T1000 (cell line): ENCODE measurements around the gene PPA1.
"Not testable (repeated sequence)": the region's sequence is repeated elsewhere in the genome, so short reads cannot be mapped to it uniquely, and the experiment has no call there.

ENCODE experiments used
- DNase-seq: peaks from one replicate; lab custom pipeline; 2025; ENCODE audit warnings: mixed read lengths; lab: John Stamatoyannopoulos, UW

The PPA1 gene

DNA sequence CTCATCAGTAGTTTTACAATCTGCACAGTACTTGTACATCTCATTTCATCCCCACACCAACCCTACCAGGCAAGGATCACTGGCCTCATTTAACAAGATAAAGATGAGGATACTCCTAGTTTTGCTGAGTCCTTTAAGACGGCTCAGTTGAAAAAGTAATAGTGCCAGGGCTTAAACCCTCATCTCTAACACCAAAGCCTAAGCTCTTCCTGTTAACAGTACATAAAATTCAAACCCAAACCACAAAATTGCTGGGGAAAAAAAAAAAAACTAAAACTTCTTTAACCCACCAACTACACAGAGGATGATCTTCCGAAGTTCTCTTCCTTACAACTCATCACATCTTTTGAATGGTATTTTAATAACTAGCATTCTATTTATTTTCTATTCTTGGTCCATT is 64.2 kb downstream of the PPA1 start:
- DNase-seq = no peak

DNA sequence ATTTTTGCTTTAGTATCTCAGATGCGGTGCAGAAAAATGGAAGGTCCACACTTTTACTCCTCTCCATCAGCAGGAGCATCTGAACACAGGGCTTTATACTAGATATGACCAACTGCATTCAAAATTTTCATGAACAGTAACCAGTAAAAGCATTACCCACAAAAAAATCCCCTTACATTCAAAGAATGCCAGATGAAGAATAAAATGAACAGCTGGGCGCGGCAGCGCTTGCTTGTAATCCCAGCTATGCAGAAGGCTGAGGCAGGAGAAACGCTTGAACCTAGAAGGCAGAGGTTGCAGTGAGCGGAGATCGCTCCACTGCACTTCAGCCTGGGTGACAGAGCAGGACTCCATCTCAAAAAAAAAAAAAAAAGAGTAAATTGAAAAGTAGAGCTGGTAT is 66.0 kb downstream of the PPA1 start:
- no peak for DNase-seq

DNA sequence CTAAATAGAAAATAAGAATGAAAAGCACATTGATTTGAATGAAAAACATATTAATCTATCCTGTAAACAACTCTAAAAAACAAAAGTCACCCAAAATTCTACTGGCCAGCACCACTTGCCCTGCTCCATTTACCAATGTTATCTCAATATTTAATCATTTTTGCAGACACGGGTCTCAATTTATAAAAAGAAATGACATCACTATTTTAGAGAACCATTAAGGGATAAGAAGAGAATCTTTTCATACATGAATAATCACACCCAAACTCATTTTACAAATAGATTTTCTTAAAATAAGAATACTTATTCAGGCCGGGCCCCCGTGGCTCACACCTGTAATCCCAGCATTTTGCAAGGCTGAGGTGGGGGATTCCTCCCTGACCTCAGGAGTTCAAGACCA is 66.8 kb downstream of the PPA1 start:
- DNase-seq = no peak

DNA sequence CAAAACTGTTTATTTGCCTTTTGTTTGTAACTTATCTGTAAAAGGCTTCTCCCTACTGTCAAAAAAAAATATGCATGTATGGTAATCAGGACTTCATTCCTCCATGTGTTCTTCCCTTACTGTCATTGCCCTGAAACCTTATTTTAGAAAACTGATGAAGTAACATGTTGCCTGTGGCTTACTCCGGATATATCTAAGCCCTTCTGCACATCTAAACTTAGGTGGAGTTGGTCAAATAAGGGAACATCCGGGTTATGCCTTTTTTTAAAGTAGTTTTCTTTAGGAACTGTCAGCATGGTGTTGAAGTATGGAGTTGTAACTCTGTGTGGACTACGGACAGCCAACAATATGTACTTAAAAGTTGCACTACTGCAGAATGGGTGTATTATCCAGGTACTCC is 69.1 kb downstream of the PPA1 start:
- no peak for DNase-seq

DNA sequence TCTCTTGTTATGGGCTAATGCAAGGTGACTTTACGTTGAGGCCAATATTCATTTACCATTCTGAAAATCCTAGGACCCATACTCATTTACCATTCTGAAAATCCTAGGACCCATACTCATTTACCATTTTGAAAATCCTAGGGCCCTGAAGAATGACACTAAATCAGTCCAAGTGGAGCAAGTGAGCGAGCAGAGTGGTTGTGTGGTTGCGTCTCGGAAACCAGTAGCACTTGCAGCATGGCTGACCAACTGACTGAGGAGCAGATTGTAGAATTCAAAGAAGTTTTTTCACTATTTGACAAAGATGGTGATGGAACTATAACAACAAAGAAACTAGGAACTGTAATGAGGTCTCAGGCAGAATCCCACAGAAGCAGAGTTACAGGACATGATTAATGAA is 69.8 kb downstream of the PPA1 start:
- DNase-seq = no peak

DNA sequence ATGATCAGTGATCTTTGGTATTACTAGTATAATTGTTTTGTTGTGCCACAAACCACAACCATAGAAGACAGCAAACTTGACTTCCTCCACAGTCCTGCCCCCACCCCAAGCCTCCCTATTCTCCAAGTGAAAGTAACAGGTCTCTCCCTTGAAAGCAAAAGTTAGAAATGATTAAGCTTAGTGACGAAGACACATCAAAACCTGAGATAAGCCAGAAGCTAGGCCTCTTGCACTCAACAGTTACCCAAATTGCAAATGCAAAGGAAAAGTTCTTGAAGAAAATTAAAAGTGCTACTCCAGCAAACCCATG is 70.4 kb downstream of the PPA1 start:
- DNase-seq = no peak

DNA sequence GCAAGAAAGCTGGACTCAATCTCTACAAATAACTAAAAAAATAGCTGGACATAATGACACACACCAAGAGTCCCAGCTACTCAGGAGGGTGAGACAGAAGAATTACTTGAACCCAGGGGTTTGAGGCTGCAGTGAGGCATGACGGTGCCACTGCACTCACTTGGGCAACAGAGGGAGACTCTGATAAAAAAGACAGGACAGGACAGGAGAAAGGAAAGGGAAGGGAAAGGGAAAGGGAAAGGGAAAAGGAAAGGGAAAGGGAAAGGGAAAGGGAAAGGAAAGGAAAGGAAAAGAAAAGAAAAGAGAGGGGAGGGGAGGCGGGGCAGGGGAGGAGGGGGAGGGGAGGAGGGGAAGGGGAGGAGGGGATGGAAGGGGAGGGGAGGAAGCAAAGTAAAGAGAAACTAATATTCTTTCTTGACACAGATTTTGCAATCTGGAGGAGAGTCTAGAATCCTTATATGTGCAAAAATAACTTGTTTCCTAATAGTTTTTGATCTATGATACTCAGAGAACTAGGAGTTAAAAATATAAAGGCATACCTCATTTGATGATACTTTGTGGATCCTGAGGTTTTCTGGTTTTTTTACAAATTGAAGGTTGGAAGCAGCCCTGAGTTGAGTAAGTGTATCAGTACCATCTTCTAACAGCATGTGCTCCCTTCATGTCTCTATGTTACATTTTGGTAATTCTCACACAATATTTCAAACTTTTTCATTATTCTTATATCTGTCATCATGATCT is 70.9 kb downstream of the PPA1 start:
- no peak for DNase-seq

DNA sequence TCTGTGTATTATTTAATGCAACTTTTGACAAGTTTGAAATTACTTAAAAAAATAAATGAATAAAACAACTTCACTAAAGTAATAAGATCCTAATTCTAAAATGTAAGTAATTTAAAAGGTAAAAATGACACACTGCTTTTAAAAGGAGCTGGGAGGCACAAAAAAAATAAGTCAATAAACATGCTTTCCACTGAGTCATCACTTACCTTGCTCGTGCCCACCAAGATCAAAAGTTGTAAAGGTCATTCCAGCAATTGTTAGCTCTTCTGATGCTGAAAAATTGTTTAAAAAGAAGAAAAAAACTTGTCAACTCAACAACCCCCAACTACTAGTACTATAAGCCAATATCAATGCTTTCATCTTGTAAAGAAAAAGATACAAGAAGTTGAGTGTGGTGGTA is 72.4 kb downstream of the PPA1 start:
- DNase-seq = no peak

DNA sequence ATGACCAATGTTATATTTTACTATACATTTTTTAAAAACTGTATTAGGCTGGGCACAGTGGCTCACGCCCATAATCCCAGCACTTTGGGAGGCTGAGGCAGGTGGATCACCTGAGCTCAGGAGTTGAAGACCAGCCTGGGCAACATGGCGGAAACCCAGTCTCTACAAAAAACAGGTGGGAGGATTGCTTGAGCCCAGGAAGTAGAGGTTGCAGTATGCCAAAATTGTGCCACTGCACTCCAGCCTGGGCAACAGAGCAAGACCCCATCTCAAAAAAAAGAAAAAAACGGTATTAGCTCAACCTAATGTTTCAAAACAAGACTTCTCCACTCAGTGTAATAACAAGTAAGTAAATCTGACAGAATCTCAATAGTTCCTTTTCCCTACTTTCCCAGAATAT is 73.9 kb downstream of the PPA1 start:
- DNase-seq = not testable (repeated sequence)

DNA sequence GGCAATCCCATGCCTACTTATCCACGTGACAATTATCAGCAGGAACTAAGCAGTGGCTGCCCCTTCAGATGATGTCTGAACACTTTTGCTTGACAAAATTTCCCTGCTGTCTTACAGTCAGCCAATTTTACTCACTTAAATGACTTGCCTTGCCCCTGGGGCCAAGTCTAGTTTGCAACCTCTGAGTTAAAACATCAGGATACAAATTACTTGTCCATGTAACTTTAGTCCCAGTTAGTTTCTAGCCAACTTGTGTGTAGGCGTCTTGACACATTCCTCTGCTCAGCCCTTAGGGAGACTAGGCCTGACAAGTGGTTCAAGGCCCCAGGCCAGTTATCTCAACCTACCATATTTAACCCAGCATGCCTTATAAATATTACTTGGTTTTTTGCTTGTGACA is 75.1 kb downstream of the PPA1 start:
- no peak for DNase-seq

DNA sequence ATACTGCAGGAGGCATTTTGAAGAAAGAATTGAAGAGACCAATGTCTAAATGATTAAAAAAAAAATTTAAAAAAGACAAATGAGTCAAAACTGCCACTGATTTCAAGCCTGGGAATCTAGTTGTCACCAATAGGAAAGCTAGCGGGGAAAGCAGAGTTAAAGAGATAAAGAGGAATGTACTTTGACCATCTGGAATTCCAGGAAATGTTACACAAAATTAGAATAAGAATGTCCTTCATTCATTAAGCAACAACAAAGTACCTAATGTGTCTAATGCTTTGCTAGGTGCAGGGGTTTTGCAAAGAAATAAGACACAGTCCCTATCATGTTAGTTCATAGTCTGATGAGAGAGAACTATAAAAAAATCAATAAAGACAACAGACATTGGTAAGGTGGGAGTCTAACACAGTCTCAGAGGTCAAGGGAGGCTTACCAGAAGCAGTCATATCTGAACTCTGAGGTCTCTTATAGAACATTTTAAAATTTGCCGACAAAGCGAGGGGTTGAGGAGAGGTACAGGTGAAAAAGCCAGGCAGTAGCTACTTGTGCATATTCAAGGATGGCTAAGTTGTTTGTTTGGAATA is 77.9 kb downstream of the PPA1 start:
- no peak for DNase-seq
